T-helper 2 cell treated with Interferon-gamma antibody and Interleukin-4, amounts not matched to agents 5 μg/mL and 100 μg/mL, for 36 hours (primary cell): ENCODE data around the gene WNT3A.

Experiments
- DNase-seq: peaks from one replicate; pipeline ENCODE4 v3.0.0; 2021; ENCODE audit warnings: low spot score
- H3K27ac Mint-ChIP-seq: one replicate; pipeline ENCODE4 v1.8.0; 2021; ENCODE audit warnings: mild to moderate bottlenecking, mixed read lengths
- H3K27me3 Mint-ChIP-seq: one replicate; pipeline ENCODE4 v1.8.0; 2021; ENCODE audit warnings: low read depth, mixed read lengths
- H3K36me3 Mint-ChIP-seq: one replicate; pipeline ENCODE4 v1.8.0; 2021; ENCODE audit warnings: low read depth, mixed read lengths
- H3K4me1 Mint-ChIP-seq: one replicate; pipeline ENCODE4 v1.8.0; 2021; ENCODE audit warnings: low read depth, mixed read lengths
- H3K4me3 Mint-ChIP-seq: one replicate; pipeline ENCODE4 v1.8.0; 2022; ENCODE audit warnings: mild to moderate bottlenecking, moderate library complexity, mixed read lengths
- H3K9me3 Mint-ChIP-seq: one replicate; pipeline ENCODE4 v1.8.0; 2021; ENCODE audit warnings: mixed read lengths

WNT3A gene

DNA sequence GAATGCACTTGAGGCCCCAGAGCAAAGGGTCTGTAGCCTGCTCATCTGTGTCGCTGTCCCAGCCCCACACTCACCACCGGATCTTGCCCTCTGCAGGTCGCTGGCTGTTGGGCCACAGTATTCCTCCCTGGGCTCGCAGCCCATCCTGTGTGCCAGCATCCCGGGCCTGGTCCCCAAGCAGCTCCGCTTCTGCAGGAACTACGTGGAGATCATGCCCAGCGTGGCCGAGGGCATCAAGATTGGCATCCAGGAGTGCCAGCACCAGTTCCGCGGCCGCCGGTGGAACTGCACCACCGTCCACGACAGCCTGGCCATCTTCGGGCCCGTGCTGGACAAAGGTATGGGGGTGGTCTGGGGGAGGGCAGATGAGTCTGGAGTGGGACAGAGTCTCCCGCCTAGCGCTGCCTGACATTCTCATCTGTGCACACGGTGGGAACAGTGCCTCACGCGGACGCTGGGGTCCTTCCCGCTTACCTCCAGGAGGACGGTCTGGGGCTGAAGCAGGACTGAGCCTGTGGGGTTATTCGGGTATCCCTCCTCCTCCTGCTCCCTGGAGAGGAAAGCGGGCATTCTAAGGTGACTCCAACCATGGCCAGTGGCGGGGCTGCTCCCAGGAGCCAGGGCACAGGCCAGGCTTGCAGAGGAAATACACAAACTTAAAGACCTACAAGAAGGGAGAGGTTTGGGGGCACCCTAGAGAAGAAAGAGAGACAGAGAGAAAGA is 15.9 kb downstream of the WNT3A start:
- H3K4me3 Mint-ChIP-seq = no peak overlapping the region
- no peak for DNase-seq
- H3K27me3 Mint-ChIP-seq = peaks cover 8% of the 10 kb centered on the region
- H3K27ac Mint-ChIP-seq = no peak overlapping the region
- H3K9me3 Mint-ChIP-seq = no peaks in the 10 kb centered on the region
- no peaks in the 10 kb centered on the region for H3K4me1 Mint-ChIP-seq
- no peaks in the 10 kb centered on the region for H3K36me3 Mint-ChIP-seq

DNA sequence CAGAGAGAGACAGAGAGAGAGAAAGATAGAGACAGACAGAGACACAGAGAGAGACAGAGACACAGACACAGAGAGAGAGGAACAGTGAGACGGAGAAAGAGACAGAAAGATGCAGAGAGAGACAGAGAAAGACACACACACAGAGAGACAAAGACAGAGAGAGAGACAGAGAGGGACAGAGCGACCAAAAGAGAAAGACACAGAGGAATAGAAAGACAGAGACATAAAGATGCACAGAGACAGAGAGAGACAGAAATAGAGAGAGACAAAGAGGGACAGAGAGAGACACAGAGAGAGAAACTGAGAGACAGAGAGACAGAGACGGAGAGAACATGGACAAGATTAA is 16.5 kb downstream of the WNT3A start:
- Mint-ChIP-seq H3K9me3 (no peaks in the 10 kb centered on the region), H3K36me3 (no peaks in the 10 kb centered on the region), H3K27ac (no peak overlapping the region), H3K4me1 (no peaks in the 10 kb centered on the region), H3K27me3 (peaks cover 9% of the 10 kb centered on the region), H3K4me3 (no peak overlapping the region)
- no peak for DNase-seq

GRCh38 chr1:228029281-228029680 is 22.5 kb downstream of the WNT3A start:
- no peaks in the 10 kb centered on the region for H3K9me3 Mint-ChIP-seq
- H3K4me3 Mint-ChIP-seq = no peak overlapping the region
- no peak for DNase-seq
- no peaks in the 10 kb centered on the region for H3K4me1 Mint-ChIP-seq
- H3K36me3 Mint-ChIP-seq = no peaks in the 10 kb centered on the region
- H3K27ac Mint-ChIP-seq = no peak overlapping the region
- peaks cover 12% of the 10 kb centered on the region for H3K27me3 Mint-ChIP-seq

- H3K27me3 Mint-ChIP-seq = peaks cover 12% of the 10 kb centered on the region
- H3K4me1 Mint-ChIP-seq = no peaks in the 10 kb centered on the region
- no peak overlapping the region for H3K4me3 Mint-ChIP-seq
- no peaks in the 10 kb centered on the region for H3K36me3 Mint-ChIP-seq
- H3K27ac Mint-ChIP-seq = no peak overlapping the region
- no peak for DNase-seq
- H3K9me3 Mint-ChIP-seq = no peaks in the 10 kb centered on the region
These were observed 23.8 kb downstream of the WNT3A start for GRCh38 chr1:228030451-228031201.

GRCh38 chr1:228031276-228031995 is 24.6 kb downstream of the WNT3A start:
- DNase-seq = no peak
- H3K4me1 Mint-ChIP-seq = no peaks in the 10 kb centered on the region
- no peaks in the 10 kb centered on the region for H3K9me3 Mint-ChIP-seq
- H3K27me3 Mint-ChIP-seq = peaks cover 12% of the 10 kb centered on the region
- H3K36me3 Mint-ChIP-seq = no peaks in the 10 kb centered on the region
- no peak overlapping the region for H3K4me3 Mint-ChIP-seq
- no peak overlapping the region for H3K27ac Mint-ChIP-seq

GRCh38 chr1:228032041-228032440 is 25.2 kb downstream of the WNT3A start:
- Mint-ChIP-seq H3K4me3 (no peak overlapping the region), H3K27me3 (peaks cover 9% of the 10 kb centered on the region), H3K27ac (no peak overlapping the region), H3K9me3 (no peaks in the 10 kb centered on the region), H3K4me1 (no peaks in the 10 kb centered on the region), H3K36me3 (no peaks in the 10 kb centered on the region)
- DNase-seq = no peak

- Mint-ChIP-seq H3K27me3 (peaks cover 5% of the 10 kb centered on the region), H3K9me3 (no peaks in the 10 kb centered on the region), H3K36me3 (no peaks in the 10 kb centered on the region), H3K4me1 (no peaks in the 10 kb centered on the region), H3K4me3 (no peak overlapping the region), H3K27ac (no peak overlapping the region)
- DNase-seq = no peak
These were observed 26.6 kb downstream of the WNT3A start for GRCh38 chr1:228033376-228033775.

GRCh38 chr1:228034954-228035837 is 28.4 kb downstream of the WNT3A start:
- H3K9me3 Mint-ChIP-seq = no peaks in the 10 kb centered on the region
- H3K36me3 Mint-ChIP-seq = no peaks in the 10 kb centered on the region
- H3K4me1 Mint-ChIP-seq = no peaks in the 10 kb centered on the region
- no peak overlapping the region for H3K27ac Mint-ChIP-seq
- DNase-seq = no peak
- H3K4me3 Mint-ChIP-seq = no peak overlapping the region
- H3K27me3 Mint-ChIP-seq = peaks cover 16% of the 10 kb centered on the region

DNA sequence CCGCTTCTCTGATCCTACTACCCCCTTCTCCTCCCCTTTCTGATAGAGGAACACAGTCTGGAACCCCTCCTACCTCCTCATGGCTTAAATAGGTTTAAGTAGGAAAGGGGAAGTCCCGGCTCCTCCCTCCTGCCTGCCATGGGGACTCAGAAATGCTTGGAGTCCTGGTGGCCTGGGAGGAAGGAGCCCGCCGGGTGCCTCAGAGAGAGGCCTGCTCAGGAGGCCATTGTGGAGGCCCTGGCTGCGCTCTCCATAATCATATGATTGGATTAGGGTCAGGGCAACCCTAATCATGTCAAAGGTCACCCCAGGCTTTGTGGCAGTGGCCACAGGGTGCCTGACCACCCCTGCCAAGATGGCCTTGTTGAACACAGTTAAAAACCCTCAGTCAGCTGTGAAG is 29.0 kb downstream of the WNT3A start:
- no peaks in the 10 kb centered on the region for H3K9me3 Mint-ChIP-seq
- H3K4me3 Mint-ChIP-seq = no peak overlapping the region
- H3K27ac Mint-ChIP-seq = no peak overlapping the region
- peaks cover 18% of the 10 kb centered on the region for H3K27me3 Mint-ChIP-seq
- no peak for DNase-seq
- H3K4me1 Mint-ChIP-seq = no peaks in the 10 kb centered on the region
- no peaks in the 10 kb centered on the region for H3K36me3 Mint-ChIP-seq

- Mint-ChIP-seq H3K27me3 (peaks cover 18% of the 10 kb centered on the region), H3K4me3 (no peak overlapping the region), H3K36me3 (no peaks in the 10 kb centered on the region), H3K4me1 (no peaks in the 10 kb centered on the region), H3K9me3 (no peaks in the 10 kb centered on the region), H3K27ac (no peak overlapping the region)
- no peak for DNase-seq
These were observed 30.0 kb downstream of the WNT3A start for GRCh38 chr1:228036701-228037231.

DNA sequence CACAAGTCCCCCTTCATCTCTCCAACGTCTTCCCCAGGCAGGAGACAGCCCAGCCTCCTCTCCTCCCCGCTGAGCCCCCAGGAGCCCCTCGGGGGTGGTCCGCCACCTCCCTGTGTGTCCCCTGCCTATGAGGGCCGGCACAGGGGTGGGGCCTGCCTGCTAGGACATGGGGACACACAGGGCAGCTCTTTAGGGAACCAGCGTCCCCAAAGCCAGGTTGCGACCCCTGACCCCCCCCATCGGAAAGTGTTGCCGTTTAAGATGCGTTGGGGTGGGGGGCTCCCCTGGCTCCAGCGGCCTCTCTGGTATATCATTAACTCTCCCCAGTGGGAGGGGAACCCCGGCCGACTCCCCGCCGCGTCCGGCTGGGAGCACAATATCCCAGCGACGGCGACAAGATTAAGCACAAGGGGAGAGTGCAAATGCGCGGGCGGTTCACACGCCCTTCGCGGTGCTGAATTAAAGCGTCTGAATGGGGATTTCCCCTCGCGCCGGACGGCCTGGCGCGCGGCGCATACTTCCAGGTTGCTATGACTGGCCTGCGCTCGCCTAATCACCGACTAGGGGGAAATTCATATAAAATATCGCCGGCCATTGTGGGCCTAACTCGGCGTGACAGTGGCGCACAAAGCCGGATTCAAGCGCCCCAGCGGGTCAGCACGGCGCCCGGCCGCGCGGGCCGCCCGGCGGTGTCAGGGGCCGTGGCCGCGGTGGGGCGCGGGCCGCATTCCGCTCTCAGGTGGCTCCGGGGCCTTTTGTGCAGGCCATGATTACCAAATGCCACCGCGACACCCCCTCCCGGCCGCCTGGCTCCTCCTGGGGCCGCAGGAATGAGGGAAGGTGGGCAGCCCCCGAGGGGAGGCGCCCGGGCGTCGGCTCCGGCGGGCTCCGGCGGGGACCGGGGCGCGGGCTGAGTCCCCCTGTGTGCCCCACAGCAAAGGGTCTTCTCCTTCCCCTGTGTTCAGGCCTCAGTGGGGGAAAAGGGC is 30.9 kb downstream of the WNT3A start:
- DNase-seq = peak; percentile 38
- Mint-ChIP-seq H3K27me3 (peaks cover 18% of the 10 kb centered on the region), H3K27ac (no peak overlapping the region), H3K9me3 (no peaks in the 10 kb centered on the region), H3K36me3 (no peaks in the 10 kb centered on the region), H3K4me1 (no peaks in the 10 kb centered on the region), H3K4me3 (no peak overlapping the region)

GRCh38 chr1:228038387-228039005 is 31.7 kb downstream of the WNT3A start:
- H3K4me3 Mint-ChIP-seq = no peak overlapping the region
- DNase-seq = no peak
- no peaks in the 10 kb centered on the region for H3K4me1 Mint-ChIP-seq
- H3K9me3 Mint-ChIP-seq = no peaks in the 10 kb centered on the region
- peaks cover 16% of the 10 kb centered on the region for H3K27me3 Mint-ChIP-seq
- H3K36me3 Mint-ChIP-seq = no peaks in the 10 kb centered on the region
- no peak overlapping the region for H3K27ac Mint-ChIP-seq
